ENCODE measurements around the gene C18orf63.

- TF ChIP-seq CTCF (IDR thresholded peaks at IDR 0.05) (no peak), EP300 (IDR thresholded peaks at IDR 0.05) (no peak)
Observed at GRCh38 chr18:74389991-74390390, 74.4 kb downstream of the C18orf63 start.

Data from ovary (tissue), 3 donors.